Immature natural killer cell (primary cell): ENCODE data around the gene ZBTB32. TPM values are rescaled to one million over a fixed set of nuclear protein-coding genes. Genes with fewer than 3 reads are reported as not detected.
"Not testable (repeated sequence)": the region's sequence is repeated elsewhere in the genome, so short reads cannot be mapped to it uniquely, and the experiment has no call there.

Experiments used
- DNase-seq, 3 donors: peaks; one replicate each; pipeline ENCODE4 v3.0.0; 2022; ENCODE audit warnings: mixed read lengths in 1 of 3
- H3K27ac Mint-ChIP-seq, 6 donors: one replicate each; pipeline ENCODE4 v1.8.0; 2020; ENCODE audit warnings: mixed read lengths in 6 of 6, mild to moderate bottlenecking in 5 of 6, inconsistent platforms in 4 of 6, moderate library complexity in 3 of 6
- H3K27me3 Mint-ChIP-seq, 3 donors: one replicate each; pipeline ENCODE4 v1.8.0; 2020 to 2021; ENCODE audit warnings: low read depth in 3 of 3, mild to moderate bottlenecking in 3 of 3, mixed read lengths in 3 of 3, moderate library complexity in 3 of 3, inconsistent platforms in 1 of 3
- H3K36me3 Mint-ChIP-seq, 3 donors: one replicate each; pipeline ENCODE4 v1.8.0; 2020; ENCODE audit warnings: mixed read lengths in 3 of 3, inconsistent platforms in 2 of 3, mild to moderate bottlenecking in 2 of 3
- H3K4me1 Mint-ChIP-seq, 2 donors: one replicate each; pipeline ENCODE4 v1.8.0; 2020; ENCODE audit warnings: inconsistent platforms in 2 of 2, mild to moderate bottlenecking in 2 of 2, mixed read lengths in 2 of 2, moderate library complexity in 1 of 2
- H3K4me3 Mint-ChIP-seq, 5 donors: one replicate each; pipeline ENCODE4 v1.8.0; 2020; ENCODE audit warnings: mild to moderate bottlenecking in 5 of 5, mixed read lengths in 5 of 5, inconsistent platforms in 3 of 5, moderate library complexity in 3 of 5
- H3K9me3 Mint-ChIP-seq, 6 donors: one replicate each; pipeline ENCODE4 v1.8.0; 2020; ENCODE audit warnings: mild to moderate bottlenecking in 6 of 6, mixed read lengths in 6 of 6, inconsistent platforms in 4 of 6, moderate library complexity in 3 of 6
- polyA plus RNA-seq, 3 donors: library from polyadenylated mRNA; unstranded; fragments of 300-500 nt; fragmentation: Illumina TruSeq; gene quantifications; one replicate each; pipeline ENCODE4 v1.2.3, GENCODE V29; 2021

Gene ZBTB32, protein sequence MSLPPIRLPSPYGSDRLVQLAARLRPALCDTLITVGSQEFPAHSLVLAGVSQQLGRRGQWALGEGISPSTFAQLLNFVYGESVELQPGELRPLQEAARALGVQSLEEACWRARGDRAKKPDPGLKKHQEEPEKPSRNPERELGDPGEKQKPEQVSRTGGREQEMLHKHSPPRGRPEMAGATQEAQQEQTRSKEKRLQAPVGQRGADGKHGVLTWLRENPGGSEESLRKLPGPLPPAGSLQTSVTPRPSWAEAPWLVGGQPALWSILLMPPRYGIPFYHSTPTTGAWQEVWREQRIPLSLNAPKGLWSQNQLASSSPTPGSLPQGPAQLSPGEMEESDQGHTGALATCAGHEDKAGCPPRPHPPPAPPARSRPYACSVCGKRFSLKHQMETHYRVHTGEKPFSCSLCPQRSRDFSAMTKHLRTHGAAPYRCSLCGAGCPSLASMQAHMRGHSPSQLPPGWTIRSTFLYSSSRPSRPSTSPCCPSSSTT
- not detected for polyA plus RNA-seq

DNA sequence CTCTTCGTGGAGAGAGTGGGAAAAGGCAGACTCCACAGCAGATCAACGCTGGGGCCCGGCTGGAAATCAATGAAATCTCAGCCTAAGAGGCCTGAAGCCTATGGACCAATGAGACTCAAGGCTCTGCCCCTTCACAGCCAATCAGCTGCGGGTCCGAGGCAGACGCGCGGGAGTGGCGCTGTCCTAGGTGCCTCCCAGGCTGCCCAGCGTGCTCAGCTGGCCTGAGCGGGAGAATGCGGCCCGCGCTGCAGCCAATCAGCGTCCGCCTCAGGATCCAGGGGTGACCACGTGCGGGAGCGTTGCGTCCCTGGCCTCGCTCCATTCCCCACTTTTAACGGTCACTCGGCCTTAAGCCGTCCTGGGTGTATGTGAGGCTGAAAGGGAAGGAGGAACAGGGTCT, at the start of gene ZBTB32:
Gene ZBTB32 (plus strand): TSS at position 341 of the 400 bp plus-strand sequence. CDS start 10,069 bp downstream, outside the sequence.
- no peak within 1 kb of the TSS for H3K27ac Mint-ChIP-seq
- H3K9me3 Mint-ChIP-seq = no peaks in the 10 kb centered on the region
- H3K4me1 Mint-ChIP-seq = peaks cover 5 to 9% of the 10 kb centered on the region in 2 donors
- H3K36me3 Mint-ChIP-seq = no peaks in the 10 kb centered on the region
- peaks cover 2 to 9% (median 2%) of the 10 kb centered on the region in 3 donors for H3K27me3 Mint-ChIP-seq
- DNase-seq = no peak
- no peak within 1 kb of the TSS for H3K4me3 Mint-ChIP-seq

GRCh38 chr19:35654828-35655227, 49.5 kb upstream of the ZBTB32 start:
- peaks cover 8 to 32% (median 21%) of the 10 kb centered on the region in 3 donors for H3K36me3 Mint-ChIP-seq
- H3K9me3 Mint-ChIP-seq, H3K4me3 Mint-ChIP-seq, H3K27me3 Mint-ChIP-seq, H3K27ac Mint-ChIP-seq, DNase-seq: not testable (repeated sequence)
- H3K4me1 Mint-ChIP-seq = peaks cover 12 to 30% of the 10 kb centered on the region in 2 donors

DNA sequence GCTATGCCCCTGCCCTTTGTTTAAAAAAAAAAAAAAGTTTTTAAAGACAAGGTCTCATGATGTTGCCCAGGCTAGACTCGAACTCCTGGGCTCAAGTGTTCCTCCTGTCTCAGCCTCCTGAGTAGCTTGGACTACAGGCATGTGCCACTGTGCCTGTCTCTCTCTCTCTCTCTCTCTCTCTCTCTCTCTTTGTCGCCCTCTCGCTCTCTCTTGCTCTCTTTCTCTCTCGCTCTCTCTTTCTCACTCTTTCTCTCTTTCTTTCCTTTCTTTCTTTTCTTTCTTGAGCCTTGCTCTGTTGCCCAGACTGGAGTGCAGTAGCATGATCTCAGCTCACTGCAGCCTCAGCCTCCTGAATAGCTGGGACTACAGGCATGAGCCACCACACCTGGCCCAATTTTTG, 48.8 kb upstream of the ZBTB32 start:
- Mint-ChIP-seq H3K9me3 (no peaks in the 10 kb centered on the region), H3K36me3 (peaks cover 8 to 32% (median 22%) of the 10 kb centered on the region in 3 donors), H3K4me3 (no peak overlapping the region), H3K4me1 (peaks cover 8 to 30% of the 10 kb centered on the region in 2 donors), H3K27me3 (peaks cover 0 to 2% (median 0%) of the 10 kb centered on the region in 3 donors), H3K27ac (peak overlapping the region in 3 of 6 donors; percentile 18 to 42 (median 26))
- DNase-seq = no peak

DNA sequence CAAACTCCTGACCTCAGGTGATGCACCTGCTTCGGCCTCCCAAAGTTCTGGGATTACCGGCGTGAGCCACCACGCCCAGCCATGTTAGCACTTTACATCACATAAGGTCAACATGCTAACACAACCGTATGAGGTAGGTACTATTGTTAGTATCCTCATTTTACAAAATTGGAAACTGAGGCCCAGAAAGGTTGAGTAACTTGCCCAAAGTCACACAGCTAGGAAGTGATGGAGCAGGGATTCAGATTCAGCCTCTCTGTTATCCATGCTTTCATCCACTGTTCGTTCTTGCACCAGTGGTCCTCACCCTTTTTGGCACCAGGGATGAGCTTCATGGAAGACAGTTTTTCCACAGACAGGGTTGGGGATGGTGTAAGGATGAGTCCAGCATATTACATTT, 47.7 kb upstream of the ZBTB32 start:
- peaks cover 12 to 27% (median 22%) of the 10 kb centered on the region in 3 donors for H3K36me3 Mint-ChIP-seq
- DNase-seq = no peak
- peaks cover 2 to 19% of the 10 kb centered on the region in 2 donors for H3K4me1 Mint-ChIP-seq
- H3K4me3 Mint-ChIP-seq = no peak overlapping the region
- H3K27me3 Mint-ChIP-seq = peaks cover 0 to 2% (median 0%) of the 10 kb centered on the region in 3 donors
- no peak overlapping the region for H3K27ac Mint-ChIP-seq
- no peaks in the 10 kb centered on the region for H3K9me3 Mint-ChIP-seq

GRCh38 chr19:35657904-35658700, 46.3 kb upstream of the ZBTB32 start:
- H3K27me3 Mint-ChIP-seq = peaks cover 0 to 2% (median 0%) of the 10 kb centered on the region in 3 donors
- no peaks in the 10 kb centered on the region for H3K9me3 Mint-ChIP-seq
- peaks cover 2 to 16% of the 10 kb centered on the region in 2 donors for H3K4me1 Mint-ChIP-seq
- peaks cover 15 to 27% (median 22%) of the 10 kb centered on the region in 3 donors for H3K36me3 Mint-ChIP-seq
- no peak overlapping the region for H3K27ac Mint-ChIP-seq
- no peak overlapping the region for H3K4me3 Mint-ChIP-seq
- DNase-seq = no peak

GRCh38 chr19:35661995-35662340, 42.4 kb upstream of the ZBTB32 start:
- Mint-ChIP-seq H3K27ac (no peak overlapping the region), H3K4me1 (peaks cover 0 to 6% of the 10 kb centered on the region in 2 donors), H3K4me3 (no peak overlapping the region), H3K27me3 (no peaks in the 10 kb centered on the region), H3K36me3 (peaks cover 8 to 10% (median 8%) of the 10 kb centered on the region in 3 donors), H3K9me3 (no peaks in the 10 kb centered on the region)
- no peak for DNase-seq

DNA sequence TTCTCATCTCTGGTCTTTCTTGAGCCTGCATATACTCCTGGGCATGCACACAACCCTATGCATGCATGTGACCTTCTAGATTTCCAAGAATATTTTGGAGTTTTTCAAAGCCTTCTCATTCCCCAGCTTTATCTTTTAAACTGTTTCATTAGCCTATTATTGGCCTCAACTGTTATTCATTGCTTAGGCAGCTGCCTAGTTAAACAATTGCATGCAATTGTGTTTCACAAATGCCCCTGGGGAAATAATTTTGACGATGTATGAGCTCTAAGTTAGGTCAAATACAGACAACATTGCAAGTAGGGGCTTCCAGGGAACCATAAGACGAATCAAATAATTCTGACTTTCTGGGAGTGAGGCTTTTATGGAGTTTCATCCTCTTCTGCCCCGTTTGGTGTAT, 40.4 kb upstream of the ZBTB32 start:
- Mint-ChIP-seq H3K4me3 (no peak overlapping the region), H3K4me1 (no peaks in the 10 kb centered on the region), H3K27me3 (no peaks in the 10 kb centered on the region), H3K36me3 (peaks cover 0 to 8% (median 4%) of the 10 kb centered on the region in 3 donors), H3K27ac (no peak overlapping the region), H3K9me3 (no peaks in the 10 kb centered on the region)
- no peak for DNase-seq

GRCh38 chr19:35665157-35665556, 39.2 kb upstream of the ZBTB32 start:
- H3K4me1 Mint-ChIP-seq = no peaks in the 10 kb centered on the region
- no peak overlapping the region for H3K27ac Mint-ChIP-seq
- no peak for DNase-seq
- peaks cover 0 to 8% (median 0%) of the 10 kb centered on the region in 3 donors for H3K36me3 Mint-ChIP-seq
- H3K27me3 Mint-ChIP-seq = peaks cover 0 to 3% (median 0%) of the 10 kb centered on the region in 3 donors
- H3K9me3 Mint-ChIP-seq = peaks cover 0 to 2% (median 0%) of the 10 kb centered on the region in 6 donors
- no peak overlapping the region for H3K4me3 Mint-ChIP-seq

- H3K4me1 Mint-ChIP-seq = no peaks in the 10 kb centered on the region
- peaks cover 0 to 3% (median 0%) of the 10 kb centered on the region in 3 donors for H3K27me3 Mint-ChIP-seq
- H3K4me3 Mint-ChIP-seq = no peak overlapping the region
- DNase-seq = no peak
- H3K27ac Mint-ChIP-seq = no peak overlapping the region
- peaks cover 0 to 8% (median 0%) of the 10 kb centered on the region in 3 donors for H3K36me3 Mint-ChIP-seq
- peaks cover 0 to 2% (median 0%) of the 10 kb centered on the region in 6 donors for H3K9me3 Mint-ChIP-seq
These were observed 38.8 kb upstream of the ZBTB32 start for GRCh38 chr19:35665604-35666003.

DNA sequence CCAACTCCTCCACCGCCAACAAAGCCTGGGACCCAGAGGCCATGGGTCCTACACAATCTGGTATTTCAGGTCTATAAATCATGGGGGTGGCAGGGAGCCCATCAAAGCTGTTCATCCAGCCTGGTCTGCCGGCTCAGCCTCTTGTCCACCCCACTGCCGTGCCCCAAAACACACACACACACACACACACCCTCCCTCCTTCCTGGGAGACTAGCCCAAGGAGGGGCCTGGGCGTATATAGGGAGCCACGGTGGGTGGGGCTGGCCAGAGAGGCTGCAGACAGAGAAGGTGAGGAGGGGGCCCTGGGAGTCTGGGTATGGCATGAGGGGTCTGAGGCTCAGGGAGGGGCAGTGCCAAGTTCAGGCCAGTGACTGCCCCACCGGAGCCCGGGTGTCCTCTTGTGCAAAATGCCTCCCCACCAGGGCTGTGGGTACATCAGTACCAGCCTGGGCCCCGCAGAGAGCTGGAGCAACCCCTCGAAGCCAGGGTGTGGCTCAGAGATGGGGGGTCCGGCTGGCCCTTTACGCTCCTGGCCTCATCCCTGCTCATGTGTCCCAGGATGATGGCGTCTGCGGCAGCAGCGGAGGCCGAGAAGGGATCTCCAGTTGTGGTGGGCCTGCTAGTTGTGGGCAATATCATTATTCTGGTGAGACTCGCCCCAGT, 38.0 kb upstream of the ZBTB32 start, which contains the start of gene UPK1A:
Gene UPK1A (plus strand): TSS at position 267 of the 663 bp plus-strand sequence. CDS start 296 bp downstream, at position 563.
- H3K27me3 Mint-ChIP-seq = peaks cover under 1 to 5% (median 3%) of the 10 kb centered on the region in 3 donors
- H3K9me3 Mint-ChIP-seq = peaks cover 0 to 2% (median 0%) of the 10 kb centered on the region in 6 donors
- no peak for DNase-seq
- H3K4me1 Mint-ChIP-seq = no peaks in the 10 kb centered on the region
- no peak within 1 kb of the TSS for H3K27ac Mint-ChIP-seq
- H3K4me3 Mint-ChIP-seq = no peak within 1 kb of the TSS
- H3K36me3 Mint-ChIP-seq = peaks cover 0 to 6% (median 0%) of the 10 kb centered on the region in 3 donors

GRCh38 chr19:35669566-35669965, 34.8 kb upstream of the ZBTB32 start:
- peaks cover 0 to 2% (median 0%) of the 10 kb centered on the region in 6 donors for H3K9me3 Mint-ChIP-seq
- peak overlapping the region in 1 of 5 donors; percentile 58 for H3K4me3 Mint-ChIP-seq
- H3K36me3 Mint-ChIP-seq = no peaks in the 10 kb centered on the region
- DNase-seq = no peak
- peaks cover 5 to 14% (median 11%) of the 10 kb centered on the region in 3 donors for H3K27me3 Mint-ChIP-seq
- peaks cover 6 to 8% of the 10 kb centered on the region in 2 donors for H3K4me1 Mint-ChIP-seq
- H3K27ac Mint-ChIP-seq = no peak overlapping the region

DNA sequence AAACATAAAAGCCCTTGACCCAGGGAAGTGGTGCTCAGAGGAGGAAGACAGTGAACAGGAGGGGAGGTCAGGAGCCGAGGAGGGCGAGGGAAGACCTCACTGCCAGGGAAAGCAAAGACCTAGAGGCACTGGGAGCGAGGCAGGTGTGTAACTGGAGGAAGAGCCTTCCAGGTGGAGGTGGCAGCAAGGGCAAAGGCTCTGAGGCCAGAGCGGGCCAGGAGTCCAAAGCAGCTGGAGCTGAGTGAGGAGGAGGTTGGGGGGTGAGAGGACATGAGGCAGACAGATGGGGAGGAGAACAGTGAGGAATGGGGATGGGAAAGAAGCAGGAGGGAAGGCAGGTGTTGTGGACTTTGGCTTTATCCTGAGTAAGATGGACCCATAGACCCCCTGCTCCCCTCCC, 34.4 kb upstream of the ZBTB32 start:
- Mint-ChIP-seq H3K4me3 (peak overlapping the region in 1 of 5 donors; percentile 58), H3K36me3 (no peaks in the 10 kb centered on the region), H3K9me3 (peaks cover 0 to 2% (median 0%) of the 10 kb centered on the region in 6 donors), H3K4me1 (peaks cover 6 to 8% of the 10 kb centered on the region in 2 donors), H3K27ac (no peak overlapping the region), H3K27me3 (peaks cover 5 to 14% (median 11%) of the 10 kb centered on the region in 3 donors)
- DNase-seq = no peak

DNA sequence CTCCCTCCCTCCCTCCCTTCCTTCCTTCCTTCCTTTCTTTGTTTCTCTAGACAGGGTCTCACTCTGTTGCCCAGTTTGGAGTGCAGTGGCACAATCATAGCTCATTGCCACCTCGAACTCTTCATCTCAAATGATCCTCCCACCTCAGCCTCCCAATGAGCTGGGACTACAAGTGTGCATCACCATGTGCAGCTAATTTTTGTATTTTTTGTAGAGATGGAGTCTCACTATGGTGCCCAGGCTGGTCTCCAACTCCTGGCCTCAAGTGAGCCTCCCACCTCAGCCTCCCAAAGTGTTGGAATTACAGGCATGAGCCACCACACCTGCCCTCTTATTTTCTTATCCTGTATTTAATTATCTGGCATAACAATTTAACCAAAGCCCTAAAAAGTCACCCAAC, 33.7 kb upstream of the ZBTB32 start:
- H3K27me3 Mint-ChIP-seq = peaks cover 5 to 14% (median 11%) of the 10 kb centered on the region in 3 donors
- H3K36me3 Mint-ChIP-seq = no peaks in the 10 kb centered on the region
- DNase-seq = no peak
- H3K27ac Mint-ChIP-seq = no peak overlapping the region
- peaks cover 0 to 2% (median 0%) of the 10 kb centered on the region in 6 donors for H3K9me3 Mint-ChIP-seq
- H3K4me1 Mint-ChIP-seq = peaks cover 6 to 8% of the 10 kb centered on the region in 2 donors
- no peak overlapping the region for H3K4me3 Mint-ChIP-seq
